Endothelial cell of umbilical vein (primary cell): ENCODE data around the gene OLFM1. TPM values are rescaled to one million over a fixed set of nuclear protein-coding genes. Genes with fewer than 3 reads are reported as not detected.

ENCODE experiments used
- BruUV-seq: library from RNA; stranded (reverse); fragments of 400-500 nt; replicated peaks from 2 replicates; lab custom pipeline; 2021; lab: Mats Ljungman, UMichigan
- CTCF ChIA-PET: fragments of 300-600, 350-600 bp; sonication (Branson Sonifier 250); formaldehyde crosslinking; loops from one replicate; lab custom pipeline; 2021; ENCODE audit warnings: antibody characterized with exemption, inconsistent platforms; lab: Charles Lee
- POLR2A ChIA-PET: fragments of 300-600, 350-600 bp; sonication (Branson Sonifier 250); formaldehyde crosslinking; loops from one replicate; lab custom pipeline; 2021; ENCODE audit warnings: antibody characterized with exemption, inconsistent platforms; lab: Charles Lee
- DNase-seq: peaks from one replicate; pipeline ENCODE4 v3.0.0-alpha.2; 2011; ENCODE audit warnings: low read depth, low spot score
- FAIRE-seq: peaks from 2 replicates; lab custom pipeline; 2011; peaks lifted over from hg19 to GRCh38; lab: Jason Lieb, UNC
- H2AFZ ChIP-seq: 2 replicates; pipeline ENCODE4 v1.6.0; 2012; ENCODE audit warnings: low read depth, low read length, control low read depth, inconsistent platforms
- H3K27ac ChIP-seq: 2 replicates; pipeline ENCODE4 v1.5.1; 2011; ENCODE audit warnings: low read depth, mild to moderate bottlenecking, control low read depth, low read length, moderate library complexity; ENCODE audit not compliant: insufficient read depth
- H3K27me3 ChIP-seq, 2 experiments: 2 replicates each; pipeline versions ENCODE4 v1.6.0 to v1.6.1; 2011; ENCODE audit warnings: low read length in 2 of 2, mixed read lengths in 1 of 2; ENCODE audit not compliant: control insufficient read depth in 2 of 2, insufficient read depth in 2 of 2
- H3K36me3 ChIP-seq, 2 experiments: 2 replicates in 1 of 2; 3 replicates in 1 of 2; pipeline ENCODE4 v1.5.1; 2011; ENCODE audit warnings: low read length in 2 of 2, mild to moderate bottlenecking in 1 of 2, moderate library complexity in 1 of 2; ENCODE audit not compliant: control insufficient read depth in 2 of 2, insufficient read depth in 2 of 2; ENCODE audit errors: extremely low read depth in 1 of 2
- H3K4me1 ChIP-seq: 3 replicates; pipeline ENCODE4 v1.5.1; 2011; ENCODE audit warnings: mild to moderate bottlenecking, low read length; ENCODE audit not compliant: control insufficient read depth, insufficient read depth; ENCODE audit errors: extremely low read depth
- H3K4me2 ChIP-seq: 2 replicates; pipeline ENCODE4 v1.6.1; 2011; ENCODE audit warnings: low read length, control low read depth, mixed read lengths; ENCODE audit not compliant: insufficient read depth
- H3K4me3 ChIP-seq, 3 experiments: fragments of 200-600 bp in 1 of 3; sonication (generic), shearing (Covaris generic) in 1 of 3; replicated peaks in 1 of 3; 2 replicates each; pipeline ENCODE4 v1.5.1; 2011 to 2016; ENCODE audit warnings: control low read depth in 3 of 3, low read length in 3 of 3, mild to moderate bottlenecking in 2 of 3, inconsistent platforms in 1 of 3, low read depth in 1 of 3, moderate library complexity in 1 of 3; ENCODE audit not compliant: insufficient read depth in 1 of 3
- H3K79me2 ChIP-seq: 2 replicates; pipeline ENCODE4 v1.6.0; 2012; ENCODE audit warnings: low read length, inconsistent platforms; ENCODE audit not compliant: control insufficient read depth, insufficient read depth
- H3K9ac ChIP-seq: replicated peaks from 2 replicates; pipeline ENCODE3; 2011; ENCODE audit warnings: low read length, control low read depth; ENCODE audit not compliant: insufficient read depth; ENCODE audit errors: extremely low read depth
- H3K9me1 ChIP-seq: replicated peaks from 3 replicates; pipeline ENCODE4 v1.6.0; 2011; ENCODE audit warnings: mild to moderate bottlenecking, low read length; ENCODE audit not compliant: control insufficient read depth, insufficient read depth; ENCODE audit errors: extremely low read depth
- H3K9me3 ChIP-seq: replicated peaks from 2 replicates; pipeline ENCODE4 v1.5.1; 2012; ENCODE audit warnings: low read length, inconsistent platforms; ENCODE audit not compliant: control insufficient read depth, insufficient read depth
- H4K20me1 ChIP-seq: replicated peaks from 2 replicates; pipeline ENCODE3; 2011; ENCODE audit warnings: mild to moderate bottlenecking, low read length; ENCODE audit not compliant: control insufficient read depth, insufficient read depth; ENCODE audit errors: extremely low read depth
- EZH2 ChIP-seq: IDR thresholded peaks from 2 replicates; pipeline ENCODE4 v1.6.1; 2012; ENCODE audit warnings: borderline replicate concordance, low read depth, mild to moderate bottlenecking, moderate library complexity, low read length, inconsistent platforms; ENCODE audit not compliant: severe bottlenecking
- FOS ChIP-seq: IDR thresholded peaks from 2 replicates; pipeline ENCODE4 v1.6.1; 2011; ENCODE audit warnings: mild to moderate bottlenecking, low read length, moderate library complexity, borderline replicate concordance; ENCODE audit not compliant: insufficient read depth
- GATA2 ChIP-seq: IDR thresholded peaks from 2 replicates; pipeline ENCODE4 v1.7.0; 2011; ENCODE audit warnings: low read depth, mild to moderate bottlenecking, moderate library complexity, mixed read lengths, low read length; ENCODE audit not compliant: insufficient read length, insufficient read depth
- JUN ChIP-seq: IDR thresholded peaks from 2 replicates; pipeline ENCODE4 v1.6.1; 2011; ENCODE audit warnings: borderline replicate concordance, low read depth; ENCODE audit not compliant: insufficient read length, insufficient read depth
- MYC ChIP-seq: IDR thresholded peaks from one replicate; pipeline ENCODE4 v1.6.1; 2011; ENCODE audit warnings: mild to moderate bottlenecking, low read depth, low read length
- POLR2A ChIP-seq: IDR thresholded peaks from 2 replicates; pipeline ENCODE4 v1.6.1; 2012; ENCODE audit warnings: low read depth, mild to moderate bottlenecking, control low read depth, low read length
- POLR2AphosphoS5 ChIP-seq: IDR thresholded peaks from 2 replicates; pipeline ENCODE4 v1.6.1; 2012; ENCODE audit warnings: low read depth, mild to moderate bottlenecking, control low read depth, low read length, moderate library complexity; ENCODE audit not compliant: insufficient read depth
- dilution Hi-C: fragments of 300-500 bp; cut with MboI; formaldehyde crosslinking; loops from one replicate; pipeline ENCODE4 v1.15.0; 2019; ENCODE audit warnings: low sequenced_read_pairs; ENCODE audit not compliant: extremely low pct_ligation_motif_present
- intact Hi-C: fragments of 100-400 bp; cut with micrococcal nuclease; formaldehyde crosslinking; loops from one replicate; pipeline ENCODE4 v1.10.0; 2022
- polyA plus RNA-seq, 4 experiments: library from polyadenylated mRNA; depleted of rRNA in 3 of 4; stranded (reverse) in 3 of 4; unstranded in 1 of 4; fragments of >200 nt; gene quantifications; 2 replicates each; pipeline versions ENCODE4 v1.2.1 to v1.2.3, GENCODE V29; 2011 to 2012; ENCODE audit warnings: missing spikeins in 1 of 4
- total RNA-seq: library from RNA; stranded (reverse); gene quantifications from 2 replicates; pipeline ENCODE4 v1.2.3, GENCODE V29; 2021
- TF ChIP-seq, protein P1 (sequence below), 2 donors: IDR thresholded peaks; 1 replicate in 1 of 2; 2 replicates in 1 of 2; pipeline ENCODE4 v1.5.1; 2011; ENCODE audit warnings: low read length in 2 of 2, mild to moderate bottlenecking in 2 of 2, moderate library complexity in 2 of 2, control low read depth in 1 of 2, inconsistent platforms in 1 of 2, low read depth in 1 of 2; ENCODE audit not compliant: insufficient read depth in 1 of 2; ENCODE audit errors: extremely low read depth in 1 of 2
- TF ChIP-seq, protein P2 (sequence below): IDR thresholded peaks from 2 replicates; pipeline ENCODE4 v1.6.1; 2011; ENCODE audit not compliant: insufficient read depth, insufficient read length

OLFM1 gene
- total and polyA plus RNA-seq, 2 donors (not counting 3 experiments of a cell fraction or from before 2014, with no cell fraction given), result 0.07 to 0.95 TPM

DNA sequence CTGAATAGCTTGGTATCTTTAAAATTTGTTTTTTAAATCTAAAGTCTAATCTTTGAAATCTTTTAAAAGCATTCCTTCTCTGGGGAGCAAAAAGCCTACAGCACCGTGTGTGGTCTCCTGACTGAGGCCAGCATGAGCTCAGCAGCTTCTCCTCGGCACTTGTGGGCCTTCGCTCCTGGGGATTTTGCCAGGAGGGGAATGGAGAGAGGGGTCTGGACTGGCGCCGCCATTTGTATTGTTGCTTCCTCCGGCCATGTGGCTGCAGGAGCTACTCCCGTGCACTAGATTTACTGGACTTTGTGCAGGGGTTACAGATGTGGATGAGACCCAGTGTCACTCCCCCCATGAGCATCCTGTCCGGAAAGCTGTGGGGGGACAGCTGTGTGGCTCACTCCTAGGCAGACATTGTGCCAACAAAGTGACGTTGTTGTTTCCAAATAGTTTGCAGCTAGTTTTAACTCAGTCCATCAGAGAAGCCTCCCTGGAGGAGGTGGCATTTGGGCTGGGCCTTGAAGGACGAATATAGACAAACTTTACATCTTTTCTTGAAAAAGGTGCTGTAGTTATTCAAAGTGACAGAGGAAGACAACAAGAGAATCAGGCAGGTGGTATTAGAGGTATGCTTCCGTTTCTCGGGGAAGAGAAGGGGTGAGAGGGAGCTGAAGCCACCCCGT is 6.6 kb downstream of the OLFM1 start:
- no TSS peak for BruUV-seq
- FAIRE-seq (no peak), DNase-seq (no peak)
- Histone ChIP-seq H3K27ac (no peak overlapping the region), H3K4me2 (no peak overlapping the region), H3K4me1 (no peaks in the 10 kb centered on the region), H3K79me2 (no peaks in the 10 kb centered on the region), H2AFZ (no peak overlapping the region), H3K27me3 (peaks cover 2 to 6% of the 10 kb centered on the region in 2 experiments), H3K9ac (no peak overlapping the region), H4K20me1 (no peaks in the 10 kb centered on the region), H3K36me3 (no peaks in the 10 kb centered on the region), H3K9me3 (no peaks in the 10 kb centered on the region), H3K4me3 (no peak overlapping the region), H3K9me1 (no peaks in the 10 kb centered on the region)
- TF ChIP-seq JUN (no peak), POLR2A (no peak), EZH2 (no peak), MYC (no peak), FOS (no peak), POLR2AphosphoS5 (no peak), GATA2 (no peak)
- TF ChIP-seq, protein P1, sequence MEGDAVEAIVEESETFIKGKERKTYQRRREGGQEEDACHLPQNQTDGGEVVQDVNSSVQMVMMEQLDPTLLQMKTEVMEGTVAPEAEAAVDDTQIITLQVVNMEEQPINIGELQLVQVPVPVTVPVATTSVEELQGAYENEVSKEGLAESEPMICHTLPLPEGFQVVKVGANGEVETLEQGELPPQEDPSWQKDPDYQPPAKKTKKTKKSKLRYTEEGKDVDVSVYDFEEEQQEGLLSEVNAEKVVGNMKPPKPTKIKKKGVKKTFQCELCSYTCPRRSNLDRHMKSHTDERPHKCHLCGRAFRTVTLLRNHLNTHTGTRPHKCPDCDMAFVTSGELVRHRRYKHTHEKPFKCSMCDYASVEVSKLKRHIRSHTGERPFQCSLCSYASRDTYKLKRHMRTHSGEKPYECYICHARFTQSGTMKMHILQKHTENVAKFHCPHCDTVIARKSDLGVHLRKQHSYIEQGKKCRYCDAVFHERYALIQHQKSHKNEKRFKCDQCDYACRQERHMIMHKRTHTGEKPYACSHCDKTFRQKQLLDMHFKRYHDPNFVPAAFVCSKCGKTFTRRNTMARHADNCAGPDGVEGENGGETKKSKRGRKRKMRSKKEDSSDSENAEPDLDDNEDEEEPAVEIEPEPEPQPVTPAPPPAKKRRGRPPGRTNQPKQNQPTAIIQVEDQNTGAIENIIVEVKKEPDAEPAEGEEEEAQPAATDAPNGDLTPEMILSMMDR (IDR thresholded peaks at IDR 0.05; ENCODE audit: extremely low read depth in 1 of 2, insufficient read depth in 1 of 2, low read depth in 1 of 2, low read length in 2 of 2), result no peak
- TF ChIP-seq, protein P2, sequence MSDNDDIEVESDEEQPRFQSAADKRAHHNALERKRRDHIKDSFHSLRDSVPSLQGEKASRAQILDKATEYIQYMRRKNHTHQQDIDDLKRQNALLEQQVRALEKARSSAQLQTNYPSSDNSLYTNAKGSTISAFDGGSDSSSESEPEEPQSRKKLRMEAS, result no peak
- ChIA-PET POLR2A (no interaction called here), CTCF (interaction anchor here (1.7 kb wide), 1 partner anchor 8 kb away, joined by 4 read pairs; no protein-coding TSS in a partner anchor)
- dilution Hi-C loops, result no loop called here
- intact Hi-C loops, result no loop called here
